GM12891 (cell line): ENCODE data around the gene LILRB5.

ENCODE experiments used
- POLR2A ChIP-seq: IDR thresholded peaks from 2 replicates; pipeline ENCODE4 v1.6.1; 2011; ENCODE audit warnings: low read depth, low read length, control low read depth
- POLR2AphosphoS5 ChIP-seq: IDR thresholded peaks from 2 replicates; pipeline ENCODE4 v1.6.1; 2011; ENCODE audit warnings: low read depth, low read length, control low read depth

- TF ChIP-seq POLR2A = no peak
- TF ChIP-seq POLR2AphosphoS5 = no peak; the same call in 1 of the 2 replicates
These were observed 47.8 kb downstream of the LILRB5 start for GRCh38 chr19:54209058-54209810.
